Lower leg skin (tissue), 4 donors: ENCODE results near the gene HP1BP3. TPM values are rescaled to one million over a fixed set of nuclear protein-coding genes. Genes with fewer than 3 reads are reported as not detected.

Experiments used
- DNase-seq, 2 donors: peaks; one replicate each; pipeline ENCODE4 v3.0.0-alpha.2; 2019; ENCODE audit warnings: low spot score in 2 of 2
- H3K4me3 ChIP-seq: fragments of 200-600 bp; sonication (generic); 2 replicates; pipeline ENCODE4 v1.5.1; 2017; ENCODE audit warnings: mild to moderate bottlenecking, low read depth; ENCODE audit not compliant: poor library complexity, severe bottlenecking
- CTCF ChIP-seq, 3 donors: fragments of 450-650 bp; IDR thresholded peaks; one replicate each; pipeline ENCODE4 v1.5.1; 2016; ENCODE audit warnings: antibody characterized with exemption in 3 of 3, mild to moderate bottlenecking in 3 of 3, moderate library complexity in 2 of 3
- POLR2A ChIP-seq, 2 donors: fragments of 450-650 bp; IDR thresholded peaks; one replicate each; pipeline ENCODE4 v1.6.1; 2016 to 2017; ENCODE audit warnings: antibody characterized with exemption in 2 of 2, mild to moderate bottlenecking in 1 of 2, moderate library complexity in 1 of 2
- WGBS, 2 donors: methylation state at CpG; one replicate each; pipeline ENCODE4 v1.1.5; 2018; 5-methylcytosine and 5-hydroxymethylcytosine counted together
- intact Hi-C: fragments of 100-400 bp; cut with DNase I; formaldehyde crosslinking; loops from one replicate; pipeline ENCODE4 v1.15.0; 2023; ENCODE audit warnings: low total_unique reads
- total RNA-seq, 4 donors: library from RNA; depleted of rRNA; stranded (reverse); fragments of >200 nt; gene quantifications; one replicate each; pipeline ENCODE4 v1.1.0, GENCODE V29; 2016

The HP1BP3 gene
- total RNA-seq, 4 donors from 2014 or later = 154 to 242 (median 190) TPM

- no peak overlapping the region for H3K4me3 ChIP-seq
- no peak for TF ChIP-seq CTCF (IDR thresholded peaks at IDR 0.05)
- TF ChIP-seq POLR2A (IDR thresholded peaks at IDR 0.05) = no peak
- intact Hi-C loops = no loop called here
- 79 to 89% methylated on average over 1 of the region's 1 CpG for WGBS, 2 donors
- no peak for DNase-seq
Observed at GRCh38 chr1:20829946-20830345, 42.8 kb upstream of the HP1BP3 start.

DNA sequence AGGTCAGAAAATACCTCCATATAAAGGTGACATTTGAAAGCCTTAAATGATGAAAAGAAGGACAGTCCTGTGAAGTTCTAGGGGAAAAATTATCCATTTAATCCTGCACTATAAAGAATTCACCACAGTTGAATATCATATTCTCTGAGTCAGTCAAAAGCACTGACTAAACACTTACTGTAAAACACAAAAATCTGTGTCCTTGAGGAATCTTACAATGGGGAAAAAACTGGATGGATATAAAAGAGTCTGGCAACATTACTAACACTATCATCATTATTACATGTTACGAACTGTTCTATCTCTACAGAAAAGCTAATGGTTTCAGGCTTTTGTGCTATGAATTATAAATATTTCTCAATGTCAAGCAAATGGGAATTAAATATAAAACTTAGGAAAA lies 42.4 kb upstream of the HP1BP3 start:
- intact Hi-C loops = no loop called here
- H3K4me3 ChIP-seq = no peak overlapping the region
- WGBS, 2 donors = 85 to 92% methylated on average over 1 of the region's 1 CpG
- TF ChIP-seq POLR2A (IDR thresholded peaks at IDR 0.05) (no peak), CTCF (IDR thresholded peaks at IDR 0.05) (no peak)
- no peak for DNase-seq

GRCh38 chr1:20823845-20824244 lies 36.7 kb upstream of the HP1BP3 start:
- TF ChIP-seq CTCF (IDR thresholded peaks at IDR 0.05) = no peak
- TF ChIP-seq POLR2A (IDR thresholded peaks at IDR 0.05) = no peak
- intact Hi-C loops = no loop called here
- DNase-seq = no peak
- H3K4me3 ChIP-seq = no peak overlapping the region

GRCh38 chr1:20821466-20821865 lies 34.4 kb upstream of the HP1BP3 start:
- intact Hi-C loops = no loop called here
- WGBS, 2 donors = 47 to 49% methylated on average over 2 of the region's 2 CpGs

GRCh38 chr1:20819818-20820217 lies 32.7 kb upstream of the HP1BP3 start:
- intact Hi-C loops = no loop called here
- no peak for TF ChIP-seq POLR2A (IDR thresholded peaks at IDR 0.05)
- no peak for TF ChIP-seq CTCF (IDR thresholded peaks at IDR 0.05)
- whole genome bisulfite sequencing, 2 donors = 89 to 92% methylated on average over 3 to 5 of the region's 5 CpGs
- no peak for DNase-seq
- no peak overlapping the region for H3K4me3 ChIP-seq

More at GRCh38 chr1:20821466-20821865, 34.4 kb upstream of the HP1BP3 start:
- H3K4me3 ChIP-seq = no peak overlapping the region
- DNase-seq = no peak
- no peak for TF ChIP-seq CTCF (IDR thresholded peaks at IDR 0.05)
- no peak for TF ChIP-seq POLR2A (IDR thresholded peaks at IDR 0.05)

GRCh38 chr1:20814534-20814871 lies 27.4 kb upstream of the HP1BP3 start:
- no peak for TF ChIP-seq CTCF (IDR thresholded peaks at IDR 0.05)
- no peak for TF ChIP-seq POLR2A (IDR thresholded peaks at IDR 0.05)
- no peak overlapping the region for H3K4me3 ChIP-seq
- 47 to 65% methylated on average over 4 of the region's 4 CpGs for WGBS, 2 donors
- intact Hi-C loops = no loop called here
- DNase-seq = no peak
